DMS 273 treated with DMSO at 0.1 percent for 48 hours (cell line): Measurements from ENCODE around the gene IBA57.
"Not testable (repeated sequence)": the region's sequence is repeated elsewhere in the genome, so short reads cannot be mapped to it uniquely, and the experiment has no call there.

Source experiments
- DNase-seq: peaks from one replicate; lab custom pipeline; 2025; lab: John Stamatoyannopoulos, UW

Gene IBA57

GRCh38 chr1:228172591-228173527 lies 7.3 kb downstream of the IBA57 start:
- no peak for DNase-seq

- DNase-seq: not testable (repeated sequence)
Measured at GRCh38 chr1:228173528-228174481, 8.2 kb downstream of the IBA57 start.

- DNase-seq: no peak
Measured at GRCh38 chr1:228174482-228175315, 9.1 kb downstream of the IBA57 start.

GRCh38 chr1:228175316-228176023 lies 9.9 kb downstream of the IBA57 start:
- DNase-seq: no peak

GRCh38 chr1:228176024-228176395 lies 10.4 kb downstream of the IBA57 start:
- no peak for DNase-seq

GRCh38 chr1:228176461-228177182 lies 11.0 kb downstream of the IBA57 start:
- no peak for DNase-seq

- DNase-seq: no peak
Measured at GRCh38 chr1:228177183-228177475, 11.5 kb downstream of the IBA57 start.

- no peak for DNase-seq
Measured at GRCh38 chr1:228177721-228178710, 12.4 kb downstream of the IBA57 start.

GRCh38 chr1:228178737-228179684 lies 13.4 kb downstream of the IBA57 start:
- no peak for DNase-seq

GRCh38 chr1:228180271-228180958 lies 14.8 kb downstream of the IBA57 start:
- no peak for DNase-seq

GRCh38 chr1:228180959-228181644 lies 15.5 kb downstream of the IBA57 start:
- DNase-seq: no peak

GRCh38 chr1:228181645-228182034 lies 16.0 kb downstream of the IBA57 start:
- no peak for DNase-seq

GRCh38 chr1:228182296-228183030 lies 16.9 kb downstream of the IBA57 start:
- DNase-seq: no peak

- no peak for DNase-seq
Measured at GRCh38 chr1:228184152-228184551, 18.5 kb downstream of the IBA57 start.

GRCh38 chr1:228185641-228185965 lies 20.0 kb downstream of the IBA57 start:
- DNase-seq: no peak

- DNase-seq: not testable (repeated sequence)
Measured at GRCh38 chr1:228188249-228188648, 22.6 kb downstream of the IBA57 start.

GRCh38 chr1:228190182-228190581 lies 24.6 kb downstream of the IBA57 start:
- DNase-seq: no peak
